CD14-positive monocyte (primary cell): ENCODE measurements around the gene PPM1H. TPM values are rescaled to one million over a fixed set of nuclear protein-coding genes. Genes with fewer than 3 reads are reported as not detected.

Source experiments
- DNase-seq, 3 donors: peaks; one replicate each; pipeline ENCODE4 v3.0.0-alpha.2; 2011 to 2022
- H2AFZ ChIP-seq: 2 replicates; pipeline ENCODE4 v1.6.0; 2012; ENCODE audit warnings: mild to moderate bottlenecking, low read depth, low read length, inconsistent platforms; ENCODE audit not compliant: insufficient read depth, poor library complexity, severe bottlenecking
- H3K27ac ChIP-seq, 2 donors: 1 replicate in 1 of 2; 2 replicates in 1 of 2; pipeline ENCODE4 v1.5.1; 2012 to 2013; ENCODE audit warnings: low read length in 2 of 2, control low read depth in 1 of 2, inconsistent platforms in 1 of 2, low read depth in 1 of 2, mild to moderate bottlenecking in 1 of 2
- H3K27me3 ChIP-seq, 2 donors: one replicate each; pipeline versions ENCODE4 v1.6.0 to v1.6.1; 2011 to 2013; ENCODE audit warnings: low read length in 2 of 2; ENCODE audit not compliant: control insufficient read depth in 2 of 2, insufficient read depth in 2 of 2
- H3K36me3 ChIP-seq, 2 donors: replicated peaks in 1 of 2; 1 replicate in 1 of 2; 2 replicates in 1 of 2; pipeline versions ENCODE4 v1.5.1 to v1.6.1; 2012 to 2013; ENCODE audit warnings: low read length in 2 of 2, control low read depth in 1 of 2, inconsistent platforms in 1 of 2, mild to moderate bottlenecking in 1 of 2; ENCODE audit not compliant: insufficient read depth in 2 of 2, control insufficient read depth in 1 of 2
- H3K4me1 ChIP-seq, 2 donors: 1 replicate in 1 of 2; 2 replicates in 1 of 2; pipeline versions ENCODE4 v1.5.1 to v1.6.1; 2012 to 2013; ENCODE audit warnings: low read length in 2 of 2, control low read depth in 1 of 2, inconsistent platforms in 1 of 2, mild to moderate bottlenecking in 1 of 2, moderate library complexity in 1 of 2; ENCODE audit not compliant: insufficient read depth in 2 of 2, control insufficient read depth in 1 of 2
- H3K4me2 ChIP-seq: replicated peaks from 2 replicates; pipeline ENCODE3; 2012; ENCODE audit warnings: low read length, moderate library complexity, mild to moderate bottlenecking; ENCODE audit not compliant: poor library complexity, severe bottlenecking; ENCODE audit errors: extremely low read depth
- H3K4me3 ChIP-seq, 3 experiments: fragments of 200-600 bp in 1 of 3; sonication (generic) in 1 of 3; replicated peaks in 1 of 3; 1 replicate in 2 of 3; 2 replicates in 1 of 3; pipeline ENCODE4 v1.5.1; 2011 to 2013; ENCODE audit warnings: low read length in 3 of 3, mild to moderate bottlenecking in 3 of 3, control low read depth in 2 of 3, low read depth in 2 of 3, inconsistent platforms in 1 of 3, moderate library complexity in 1 of 3
- H3K79me2 ChIP-seq: 2 replicates; pipeline ENCODE4 v1.6.0; 2012; ENCODE audit warnings: mild to moderate bottlenecking, control low read depth, inconsistent platforms, low read length, moderate library complexity; ENCODE audit not compliant: insufficient read depth
- H3K9ac ChIP-seq: 2 replicates; pipeline ENCODE4 v1.6.0; 2017; ENCODE audit warnings: low read length, mild to moderate bottlenecking; ENCODE audit not compliant: insufficient read depth, poor library complexity, severe bottlenecking
- H3K9me3 ChIP-seq, 2 donors: replicated peaks in 1 of 2; 1 replicate in 1 of 2; 2 replicates in 1 of 2; pipeline versions ENCODE4 v1.5.1 to v1.6.1; 2012 to 2013; ENCODE audit warnings: low read length in 2 of 2, control low read depth in 1 of 2; ENCODE audit not compliant: control insufficient read depth in 1 of 2, insufficient read depth in 1 of 2
- H4K20me1 ChIP-seq: 2 replicates; pipeline ENCODE4 v1.6.0; 2012; ENCODE audit warnings: mild to moderate bottlenecking, low read length, control low read depth, moderate library complexity; ENCODE audit not compliant: insufficient read depth
- H3K27ac Mint-ChIP-seq, 7 donors: one replicate each; pipeline ENCODE4 v1.8.0; 2020; ENCODE audit warnings: mild to moderate bottlenecking in 7 of 7, mixed read lengths in 7 of 7, moderate library complexity in 6 of 7, inconsistent platforms in 2 of 7
- H3K27me3 Mint-ChIP-seq, 3 donors: one replicate each; pipeline ENCODE4 v1.8.0; 2021 to 2022; ENCODE audit warnings: low read depth in 3 of 3, mild to moderate bottlenecking in 3 of 3, mixed read lengths in 3 of 3, moderate library complexity in 3 of 3, inconsistent platforms in 1 of 3
- H3K36me3 Mint-ChIP-seq, 2 donors: one replicate each; pipeline ENCODE4 v1.8.0; 2020; ENCODE audit warnings: mixed read lengths in 2 of 2, inconsistent platforms in 1 of 2, mild to moderate bottlenecking in 1 of 2
- H3K4me1 Mint-ChIP-seq: one replicate; pipeline ENCODE4 v1.8.0; 2020; ENCODE audit warnings: mild to moderate bottlenecking, mixed read lengths
- H3K4me3 Mint-ChIP-seq, 2 donors: one replicate each; pipeline ENCODE4 v1.8.0; 2020; ENCODE audit warnings: mild to moderate bottlenecking in 2 of 2, mixed read lengths in 2 of 2, moderate library complexity in 1 of 2
- H3K9me3 Mint-ChIP-seq, 7 donors: one replicate each; pipeline ENCODE4 v1.8.0; 2020 to 2022; ENCODE audit warnings: mixed read lengths in 7 of 7, mild to moderate bottlenecking in 6 of 7, moderate library complexity in 6 of 7, inconsistent platforms in 2 of 7
- WGBS: methylation state at CpG from one replicate; pipeline ENCODE4 v1.1.5; 2013; ENCODE audit warnings: missing lambda C conversion rate; ENCODE audit not compliant: insufficient coverage; 5-methylcytosine and 5-hydroxymethylcytosine counted together
- intact Hi-C, 2 donors: fragments of 100-400 bp; cut with micrococcal nuclease; formaldehyde crosslinking; loops; one replicate each; pipeline versions ENCODE4 v1.15.0 to v1.15.1; 2023
- polyA plus RNA-seq, 3 donors: library from polyadenylated mRNA; depleted of rRNA in 1 of 3; unstranded in 2 of 3; stranded (reverse) in 1 of 3; fragments of 300-500 nt in 2 of 3; fragments of >200 nt in 1 of 3; fragmentation: Illumina TruSeq in 2 of 3; gene quantifications; 1 replicate in 2 of 3; 2 replicates in 1 of 3; pipeline ENCODE4 v1.2.3, GENCODE V29; 2012 to 2021
- TF ChIP-seq, protein P1 (sequence below): fragments of 200-600 bp; IDR thresholded peaks from one replicate; pipeline ENCODE4 v1.8.0; 2022; ENCODE audit warnings: antibody characterized with exemption, mild to moderate bottlenecking

The PPM1H gene
- polyA plus RNA-seq, 3 donors, result 1.5 to 2.8 (median 1.9) TPM

DNA sequence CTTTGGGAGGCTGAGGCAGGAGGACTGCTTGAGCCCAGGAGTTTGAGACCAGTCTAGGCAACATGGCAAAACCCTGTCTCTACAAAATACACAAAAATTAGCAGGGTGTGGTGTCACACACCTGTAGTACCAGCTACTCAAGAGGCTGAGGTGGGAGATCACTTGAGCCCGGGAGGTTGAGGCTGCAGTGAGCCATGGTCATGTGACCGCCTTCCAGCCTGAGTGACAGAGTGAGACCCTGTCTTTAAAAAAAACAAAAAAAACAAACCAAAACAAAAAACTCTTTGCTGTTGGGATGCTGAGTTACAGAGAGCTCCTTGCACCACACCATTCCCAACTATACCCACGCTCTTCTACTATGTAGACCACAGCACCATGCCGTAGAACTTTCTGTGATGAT, 221.2 kb downstream of the PPM1H start:
- TF ChIP-seq, protein P1, sequence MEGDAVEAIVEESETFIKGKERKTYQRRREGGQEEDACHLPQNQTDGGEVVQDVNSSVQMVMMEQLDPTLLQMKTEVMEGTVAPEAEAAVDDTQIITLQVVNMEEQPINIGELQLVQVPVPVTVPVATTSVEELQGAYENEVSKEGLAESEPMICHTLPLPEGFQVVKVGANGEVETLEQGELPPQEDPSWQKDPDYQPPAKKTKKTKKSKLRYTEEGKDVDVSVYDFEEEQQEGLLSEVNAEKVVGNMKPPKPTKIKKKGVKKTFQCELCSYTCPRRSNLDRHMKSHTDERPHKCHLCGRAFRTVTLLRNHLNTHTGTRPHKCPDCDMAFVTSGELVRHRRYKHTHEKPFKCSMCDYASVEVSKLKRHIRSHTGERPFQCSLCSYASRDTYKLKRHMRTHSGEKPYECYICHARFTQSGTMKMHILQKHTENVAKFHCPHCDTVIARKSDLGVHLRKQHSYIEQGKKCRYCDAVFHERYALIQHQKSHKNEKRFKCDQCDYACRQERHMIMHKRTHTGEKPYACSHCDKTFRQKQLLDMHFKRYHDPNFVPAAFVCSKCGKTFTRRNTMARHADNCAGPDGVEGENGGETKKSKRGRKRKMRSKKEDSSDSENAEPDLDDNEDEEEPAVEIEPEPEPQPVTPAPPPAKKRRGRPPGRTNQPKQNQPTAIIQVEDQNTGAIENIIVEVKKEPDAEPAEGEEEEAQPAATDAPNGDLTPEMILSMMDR, result no peak
- no peaks in the 10 kb centered on the region for H3K9me3 ChIP-seq
- Mint-ChIP-seq H3K27ac (peak overlapping the region in 1 of 7 donors; percentile 4), H3K27me3 (no peaks in the 10 kb centered on the region), H3K9me3 (no peaks in the 10 kb centered on the region), H3K36me3 (peaks cover 0 to 6% of the 10 kb centered on the region in 2 donors), H3K4me1 (peaks cover 23% of the 10 kb centered on the region), H3K4me3 (no peak overlapping the region)
- no peaks in the 10 kb centered on the region for H4K20me1 ChIP-seq
- peaks cover 11 to 13% of the 10 kb centered on the region in 2 donors for H3K4me1 ChIP-seq
- no peak overlapping the region for H3K4me2 ChIP-seq
- H3K79me2 ChIP-seq, result no peaks in the 10 kb centered on the region
- no peak overlapping the region for H3K27ac ChIP-seq
- H3K36me3 ChIP-seq, result no peaks in the 10 kb centered on the region
- H3K9ac ChIP-seq, result no peak overlapping the region
- no peak for DNase-seq
- H3K27me3 ChIP-seq, result no peaks in the 10 kb centered on the region
- H2AFZ ChIP-seq, result no peak overlapping the region
- H3K4me3 ChIP-seq, result no peak overlapping the region
- 100% methylated on average over 1 of the region's 4 CpGs for WGBS
- intact Hi-C loops, result no loop called here

DNA sequence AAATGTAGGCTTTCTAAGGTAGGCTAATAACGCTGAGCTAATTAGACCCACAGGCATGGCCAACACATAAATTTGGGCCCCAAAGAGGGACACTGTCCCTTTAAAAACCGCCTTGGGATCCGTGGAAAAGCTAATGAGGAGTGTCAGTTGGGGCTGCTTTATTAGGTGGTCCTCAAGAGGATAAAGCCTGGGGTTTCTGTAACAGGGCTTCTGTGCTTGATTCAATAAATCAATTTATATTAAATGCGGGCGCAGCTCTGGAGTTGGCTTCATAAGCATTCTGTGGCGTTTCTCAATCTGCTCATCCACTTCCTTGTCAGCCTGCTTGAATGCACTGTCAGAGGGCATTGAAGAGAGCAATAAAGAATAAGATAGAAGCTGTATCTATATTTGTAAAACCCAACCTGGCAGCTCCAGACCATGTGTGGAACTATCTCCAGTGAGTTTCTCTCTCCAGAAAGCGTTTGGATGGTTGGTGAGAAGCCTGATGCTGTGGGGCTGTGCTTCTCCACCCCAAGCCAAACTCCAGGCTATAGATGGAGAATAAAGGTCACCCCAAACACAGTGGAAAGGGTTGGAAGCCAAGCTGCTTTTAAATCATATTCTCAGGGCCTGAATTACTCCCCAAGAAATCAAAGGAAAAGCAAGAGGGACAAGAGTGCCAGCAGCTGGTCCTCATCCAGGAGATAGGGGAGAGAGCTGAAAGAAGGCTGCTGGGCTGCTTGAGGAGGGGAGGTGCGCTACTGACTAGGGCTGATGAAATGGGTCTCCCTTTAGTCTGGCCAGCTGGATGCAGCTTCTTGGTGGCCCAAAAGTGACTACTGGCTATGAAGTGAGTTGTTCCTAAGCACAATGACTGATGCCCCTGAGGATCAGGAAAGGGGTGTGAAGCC, 222.0 kb downstream of the PPM1H start:
- Mint-ChIP-seq H3K36me3 (no peaks in the 10 kb centered on the region), H3K4me1 (peaks cover 23% of the 10 kb centered on the region), H3K27me3 (no peaks in the 10 kb centered on the region), H3K9me3 (no peaks in the 10 kb centered on the region), H3K4me3 (no peak overlapping the region), H3K27ac (peak overlapping the region in 1 of 7 donors; percentile 73)
- TF ChIP-seq, protein P1, result no peak
- Histone ChIP-seq H3K79me2 (no peaks in the 10 kb centered on the region), H3K9me3 (no peaks in the 10 kb centered on the region), H3K27me3 (no peaks in the 10 kb centered on the region), H2AFZ (no peak overlapping the region), H3K36me3 (no peaks in the 10 kb centered on the region), H3K4me3 (no peak overlapping the region), H4K20me1 (no peaks in the 10 kb centered on the region), H3K27ac (no peak overlapping the region), H3K4me2 (no peak overlapping the region), H3K9ac (no peak overlapping the region), H3K4me1 (peaks cover 11 to 13% of the 10 kb centered on the region in 2 donors)
- 90% methylated on average over 3 of the region's 8 CpGs for WGBS
- intact Hi-C loops, result no loop called here
- DNase-seq, result no peak
